A204.1 (cell line): ENCODE results near the gene HDHD2.
"Not testable (repeated sequence)": the region's sequence is repeated elsewhere in the genome, so short reads cannot be mapped to it uniquely, and the experiment has no call there.

Experiments
- FAIRE-seq: peaks from 2 replicates; lab custom pipeline; 2012; peaks lifted over from hg19 to GRCh38; lab: Jason Lieb, UNC

The HDHD2 gene, protein sequence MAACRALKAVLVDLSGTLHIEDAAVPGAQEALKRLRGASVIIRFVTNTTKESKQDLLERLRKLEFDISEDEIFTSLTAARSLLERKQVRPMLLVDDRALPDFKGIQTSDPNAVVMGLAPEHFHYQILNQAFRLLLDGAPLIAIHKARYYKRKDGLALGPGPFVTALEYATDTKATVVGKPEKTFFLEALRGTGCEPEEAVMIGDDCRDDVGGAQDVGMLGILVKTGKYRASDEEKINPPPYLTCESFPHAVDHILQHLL

DNA sequence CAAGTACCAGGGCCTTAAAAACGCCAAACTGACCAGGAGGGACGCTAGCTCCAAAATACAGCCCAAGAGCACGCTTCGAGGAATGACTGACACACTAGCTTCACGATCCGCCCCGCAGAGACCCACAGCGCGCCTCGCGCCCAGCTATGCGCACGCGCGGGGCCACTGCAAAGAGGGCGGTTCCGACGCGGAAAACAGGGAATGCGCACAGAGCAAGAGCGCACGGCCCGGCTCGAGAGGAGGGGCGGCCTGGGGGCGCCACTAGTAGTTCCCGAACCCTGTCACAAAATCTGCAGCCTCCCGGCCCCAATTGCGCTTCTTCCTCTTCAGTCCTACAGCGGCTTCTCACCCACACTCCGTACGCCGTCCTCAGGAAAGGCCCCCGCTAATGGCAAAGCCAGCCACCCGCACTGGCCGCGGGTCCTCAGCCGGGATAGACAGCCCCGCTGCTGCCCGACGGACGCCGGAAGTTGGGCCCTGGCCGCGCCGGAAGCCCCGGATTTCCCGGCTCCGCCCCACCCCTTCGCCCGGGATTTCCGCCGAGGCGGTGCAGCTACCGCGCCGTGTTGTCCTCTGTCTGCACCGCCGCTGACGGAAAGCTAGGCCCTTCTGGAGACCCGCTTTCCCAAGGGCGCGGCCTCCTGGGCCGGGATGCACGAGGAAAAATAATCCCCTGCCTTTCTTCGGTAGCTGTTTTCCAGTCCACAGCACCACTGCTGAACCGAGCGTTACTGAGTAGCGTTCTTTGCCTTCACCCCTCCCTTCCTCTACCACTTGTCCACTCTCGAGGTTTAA is at the start of gene HDHD2:
Gene HDHD2 (minus strand): TSS at position 472 of the 795 bp plus-strand sequence. CDS start 14,061 bp downstream, outside the sequence.
- no peak for FAIRE-seq

DNA sequence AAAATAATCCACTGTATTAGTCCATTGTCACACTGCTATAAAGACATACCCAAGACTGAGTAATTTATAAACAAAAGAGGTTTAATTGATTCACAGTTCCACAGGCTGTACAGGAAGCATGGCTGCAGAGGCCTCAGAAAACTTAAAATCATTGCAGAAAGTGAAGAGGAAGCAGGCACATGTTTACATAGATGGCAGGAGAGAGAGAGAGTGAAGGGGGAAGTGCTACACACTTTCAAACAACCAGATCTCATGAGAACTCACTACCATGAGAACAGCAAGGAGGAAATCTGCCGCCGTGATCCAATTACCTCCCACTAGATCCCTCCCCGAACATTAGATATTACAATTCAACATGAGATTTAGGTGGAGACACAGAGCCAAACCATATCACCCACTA is 45.7 kb upstream of the HDHD2 start:
- FAIRE-seq = not testable (repeated sequence)

DNA sequence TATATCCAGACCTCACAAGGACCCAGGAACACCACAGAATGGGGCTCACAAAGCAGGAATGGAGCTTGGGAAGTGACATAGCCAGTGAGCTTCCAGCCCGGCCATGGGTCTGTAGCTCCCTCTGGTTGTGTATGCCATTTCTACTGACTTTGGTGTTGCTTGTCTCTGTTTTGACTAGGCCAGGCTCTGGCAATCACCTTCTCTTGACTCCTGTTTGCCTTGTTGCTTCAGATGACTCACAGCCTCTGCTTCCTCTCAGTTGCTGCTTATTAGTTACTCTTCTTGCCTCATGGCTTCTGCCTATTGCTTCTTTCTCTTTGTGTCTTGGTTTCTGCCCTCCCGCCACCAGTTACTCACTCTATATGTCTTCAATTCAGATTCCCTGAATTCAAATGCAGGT is 41.7 kb upstream of the HDHD2 start:
- no peak for FAIRE-seq

DNA sequence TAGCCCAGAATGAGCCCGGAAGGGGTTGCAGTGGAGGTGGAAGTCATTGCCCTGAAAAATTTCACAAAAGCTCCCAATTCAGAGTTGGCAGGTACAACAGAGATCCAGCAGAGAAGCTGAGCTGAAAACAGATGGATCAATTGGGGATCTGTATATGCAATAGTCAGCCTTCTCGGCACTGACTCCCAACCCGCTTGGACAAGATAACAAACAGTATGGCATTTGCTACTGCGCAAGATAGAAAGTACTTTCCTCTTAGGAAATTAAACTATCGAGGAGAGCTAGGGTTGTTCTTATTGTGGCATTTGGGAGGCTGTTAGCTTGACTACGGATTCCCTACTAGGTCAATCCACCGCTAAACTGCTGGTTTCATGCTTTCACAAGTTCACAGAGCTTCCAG is 37.4 kb upstream of the HDHD2 start:
- no peak for FAIRE-seq

DNA sequence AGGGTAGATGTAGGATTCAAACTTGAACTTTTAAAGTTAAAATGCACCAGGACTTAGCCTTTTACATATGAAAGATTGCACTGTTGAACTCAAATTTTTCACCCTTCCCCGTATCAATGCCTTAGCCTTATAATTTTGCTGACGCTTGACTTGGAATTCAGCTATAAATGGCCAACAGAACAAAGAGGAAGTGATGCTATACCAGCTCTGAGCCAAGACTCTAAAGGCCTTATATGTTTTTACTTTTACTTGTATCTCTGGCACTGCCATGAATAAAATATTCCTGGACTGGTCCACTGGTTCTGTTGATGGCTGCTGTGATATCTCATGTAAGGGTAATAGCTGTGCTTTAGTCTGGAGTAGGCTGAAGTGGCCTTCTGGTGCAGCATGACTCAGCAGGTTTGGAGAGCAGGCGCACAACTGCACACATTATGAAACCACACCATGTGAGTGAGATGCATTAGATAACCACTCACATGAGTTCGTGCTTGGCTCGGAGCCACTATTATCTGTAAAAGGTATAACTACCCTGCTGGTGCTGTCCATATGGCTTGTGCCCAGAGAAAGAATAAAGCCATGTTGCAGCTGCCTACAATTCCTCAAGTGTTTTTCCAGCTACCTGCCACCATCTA is 34.2 kb upstream of the HDHD2 start:
- no peak for FAIRE-seq

DNA sequence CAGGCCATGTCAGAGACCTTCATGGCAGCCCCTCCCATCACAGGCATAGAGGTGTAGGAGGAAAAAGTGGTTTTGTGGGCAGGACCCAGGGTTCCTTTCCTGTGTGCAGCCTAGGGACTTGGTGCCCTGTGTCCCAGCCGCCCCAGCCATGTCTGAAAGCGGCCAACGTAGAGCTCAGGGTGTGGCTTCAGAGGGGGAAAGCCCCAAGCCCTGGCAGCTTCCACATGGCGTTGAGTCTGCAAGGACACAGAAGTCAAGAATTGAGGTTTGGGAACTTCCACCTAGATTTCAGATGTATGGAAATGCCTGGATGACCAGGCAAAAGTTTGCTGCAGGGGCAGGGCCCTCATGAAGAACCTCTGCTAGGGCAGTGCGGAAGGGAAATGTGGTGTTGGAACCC is 31.9 kb upstream of the HDHD2 start:
- FAIRE-seq = not testable (repeated sequence)

DNA sequence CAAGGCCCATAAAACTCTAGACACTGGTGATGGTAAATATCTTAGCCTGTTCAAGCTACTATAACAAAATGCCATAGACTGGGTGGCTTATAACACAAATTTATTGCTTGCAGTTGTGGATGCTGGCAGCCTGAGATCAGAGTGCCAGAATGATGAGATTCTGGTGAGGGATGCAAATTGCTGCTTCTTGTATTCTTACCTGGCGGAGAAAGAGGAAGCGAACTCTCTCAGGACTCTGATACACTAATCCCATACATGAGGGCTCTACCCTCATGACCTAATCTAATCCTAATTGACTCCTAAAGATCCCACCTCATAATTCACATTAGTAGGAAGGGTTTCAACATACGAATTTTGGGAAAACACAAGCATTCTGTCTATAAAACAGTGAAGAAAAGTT is 30.5 kb upstream of the HDHD2 start:
- no peak for FAIRE-seq

DNA sequence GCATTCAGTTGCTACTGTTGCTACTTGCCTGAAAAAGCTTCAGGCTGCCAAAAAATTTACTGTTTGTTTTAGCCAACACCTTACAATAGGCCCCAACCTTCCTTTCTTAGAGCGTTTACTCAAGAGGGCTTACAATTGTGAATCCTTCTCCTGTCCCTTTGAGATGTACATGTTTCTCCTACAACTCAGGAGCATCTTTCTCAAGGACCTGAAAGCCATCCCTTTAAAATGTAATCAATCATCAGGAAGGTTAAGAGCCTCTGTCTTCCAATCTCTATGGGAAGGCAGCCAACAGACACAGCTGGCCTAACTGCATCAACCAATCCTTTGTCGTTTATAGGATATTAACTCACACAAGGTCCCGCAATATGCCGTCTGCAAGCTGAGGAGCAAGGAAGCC is 29.2 kb upstream of the HDHD2 start:
- FAIRE-seq = no peak

DNA sequence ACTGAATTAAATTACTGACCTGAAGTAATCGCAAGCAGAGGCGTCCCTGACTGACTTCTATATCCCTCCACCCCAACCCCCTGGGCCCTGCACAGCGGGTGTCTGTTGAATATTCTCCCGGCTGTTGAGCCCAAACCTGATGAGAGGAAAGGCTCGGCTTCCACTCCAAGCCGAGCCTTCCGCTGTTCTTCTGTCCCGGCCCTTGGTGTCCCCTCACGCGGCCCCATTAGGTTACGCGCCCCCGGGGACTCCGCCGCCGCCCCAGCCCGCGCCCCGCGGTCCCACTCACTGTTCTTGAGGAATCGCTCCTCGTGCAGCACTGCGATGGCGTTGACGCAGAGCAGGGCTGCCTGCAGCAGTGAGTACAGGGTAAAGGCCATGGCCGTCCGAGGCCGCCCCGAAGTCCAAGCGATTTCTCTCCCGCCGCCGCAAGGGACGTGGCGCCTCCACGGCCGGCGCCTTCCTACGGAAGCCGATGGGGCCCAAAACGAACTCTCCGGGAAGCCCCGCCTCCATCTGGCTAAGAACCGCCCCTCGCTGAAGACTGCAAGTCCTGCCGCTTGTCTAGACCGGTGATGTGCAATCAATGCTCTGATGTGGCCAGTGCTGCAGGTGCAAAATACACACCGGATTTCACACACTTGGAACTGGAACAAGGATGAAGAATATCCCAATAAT is 25.7 kb upstream of the HDHD2 start, which contains the start of gene IER3IP1:
Gene IER3IP1 (minus strand): TSS at position 467 of the 678 bp plus-strand sequence. CDS start 87 bp downstream, at position 380.
- peak; percentile 62 for FAIRE-seq

DNA sequence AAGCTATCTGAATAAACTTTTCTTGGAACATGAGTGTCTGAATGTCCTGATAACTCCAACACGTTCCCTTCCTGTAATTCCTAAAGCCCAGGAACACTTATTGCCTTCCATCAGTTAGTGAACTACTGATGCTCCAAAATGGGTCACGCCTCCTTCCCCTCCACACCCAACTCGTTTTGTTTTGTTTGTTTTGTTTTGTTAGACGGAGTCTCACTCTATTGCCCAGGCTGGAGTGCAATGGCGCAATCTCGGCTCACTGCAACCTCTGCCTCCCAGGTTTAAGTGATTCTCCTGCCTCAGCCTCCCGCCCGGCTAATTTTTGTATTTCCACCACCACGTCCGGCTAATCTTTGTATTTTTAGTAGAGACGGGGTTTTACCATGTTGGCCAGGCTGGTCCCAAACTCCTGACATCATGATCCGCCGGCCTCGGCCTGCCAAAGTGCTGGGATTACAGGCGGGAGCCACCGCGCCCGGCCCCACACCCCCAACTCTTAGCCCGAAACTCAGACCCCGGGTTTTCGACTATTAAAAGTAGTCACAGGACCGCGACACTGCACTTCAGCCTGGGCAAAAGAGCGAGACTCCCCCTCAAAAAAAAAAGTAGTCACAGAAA is 25.1 kb upstream of the HDHD2 start:
- no peak for FAIRE-seq

DNA sequence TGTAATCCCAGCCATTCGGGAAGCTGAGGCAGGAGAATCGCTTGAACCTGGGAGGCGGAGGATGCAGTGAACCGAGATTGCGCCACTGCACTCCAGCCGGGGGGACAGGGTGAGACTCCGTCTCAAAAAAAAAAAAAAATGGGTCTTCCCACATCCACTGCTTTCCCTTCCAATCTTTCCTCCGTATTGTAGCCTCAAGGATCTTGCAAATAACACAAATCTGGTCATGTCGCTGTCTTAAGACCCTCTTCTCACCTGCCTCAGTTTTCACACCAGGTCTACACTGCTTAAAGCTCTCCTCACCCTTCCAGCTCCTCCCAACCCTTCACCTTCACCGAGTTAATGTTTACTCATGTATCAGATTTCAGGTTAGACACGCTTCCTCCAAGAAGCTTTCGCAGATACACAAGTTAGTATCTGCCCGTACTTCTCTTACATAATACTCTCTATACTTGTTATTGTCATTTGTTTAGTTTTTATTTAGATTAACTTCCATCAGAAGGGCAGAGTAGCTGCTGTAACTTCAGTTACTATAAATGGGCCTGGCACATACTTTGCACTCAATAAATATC is 24.3 kb upstream of the HDHD2 start:
- no peak for FAIRE-seq

DNA sequence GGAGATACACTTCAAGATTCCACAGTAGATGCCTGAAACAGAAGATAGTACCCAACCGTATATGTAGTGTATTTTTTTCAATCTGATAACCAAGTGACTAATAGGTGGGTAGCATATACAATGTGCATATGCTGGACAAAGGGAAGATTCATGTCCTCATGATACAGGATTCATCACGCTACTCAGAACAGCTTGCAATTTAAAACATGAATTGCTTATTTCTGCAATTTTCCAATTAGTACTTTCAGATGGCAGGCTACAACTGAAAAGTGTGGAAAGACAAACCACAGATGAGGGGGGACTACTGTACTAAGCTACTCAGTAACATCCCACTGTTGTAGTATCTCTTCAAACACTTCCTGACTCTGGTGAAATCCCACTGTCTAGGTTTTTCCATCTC is 22.2 kb upstream of the HDHD2 start:
- no peak for FAIRE-seq

DNA sequence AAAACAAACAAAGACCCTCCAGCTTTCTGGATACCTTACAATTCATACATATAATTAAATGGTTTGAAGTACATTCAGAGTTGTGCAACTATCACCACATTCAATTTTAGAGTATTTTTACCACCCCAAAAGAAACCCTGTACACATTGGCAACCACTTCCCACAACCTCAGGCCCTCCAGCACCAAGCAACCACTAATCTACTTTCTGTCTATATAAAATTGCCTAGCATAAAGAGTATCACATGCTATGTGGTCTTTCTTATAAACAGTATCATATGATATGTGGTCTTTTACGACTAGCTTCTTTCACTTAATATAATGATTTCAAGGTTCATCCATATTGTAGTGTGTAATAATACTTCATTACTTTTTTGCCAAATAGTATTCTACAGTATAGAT is 18.6 kb upstream of the HDHD2 start:
- no peak for FAIRE-seq

DNA sequence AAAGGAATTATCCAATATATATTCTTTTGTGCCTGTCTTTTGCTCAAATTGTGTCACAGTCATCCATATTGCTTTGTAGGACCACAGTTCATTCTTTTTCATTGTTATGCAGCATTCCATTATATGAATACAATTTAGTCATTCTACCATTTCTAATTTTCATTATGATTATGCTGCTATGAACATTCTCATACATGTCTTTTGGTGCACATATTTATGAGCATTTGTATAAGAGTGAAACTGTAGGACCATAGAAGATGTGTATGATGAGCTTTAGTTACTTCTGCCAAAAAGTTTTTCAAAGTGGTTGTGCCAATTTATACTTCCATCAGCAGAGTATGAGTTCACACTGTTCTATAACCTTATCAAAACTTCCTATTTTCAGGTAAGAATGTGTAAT is 18.2 kb upstream of the HDHD2 start:
- FAIRE-seq = no peak

DNA sequence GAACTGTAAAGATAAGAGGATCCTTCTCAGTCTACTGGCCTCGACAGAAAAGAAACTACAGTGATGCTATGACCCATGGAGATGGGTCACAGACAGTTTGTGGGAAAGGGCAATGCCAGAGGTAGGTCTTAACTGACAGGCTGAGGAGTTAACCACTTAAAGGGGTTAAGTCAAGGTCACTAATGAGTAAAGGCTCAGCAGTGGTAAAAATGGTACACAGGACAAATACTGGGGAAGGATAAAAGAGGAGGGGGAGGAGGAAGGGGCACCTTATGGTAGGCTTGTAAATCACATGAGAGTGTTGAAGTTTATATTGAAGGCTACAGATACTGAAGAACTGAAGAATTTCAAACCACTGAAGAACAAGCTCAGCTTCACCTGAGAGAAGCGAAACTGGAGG is 16.0 kb upstream of the HDHD2 start:
- no peak for FAIRE-seq

DNA sequence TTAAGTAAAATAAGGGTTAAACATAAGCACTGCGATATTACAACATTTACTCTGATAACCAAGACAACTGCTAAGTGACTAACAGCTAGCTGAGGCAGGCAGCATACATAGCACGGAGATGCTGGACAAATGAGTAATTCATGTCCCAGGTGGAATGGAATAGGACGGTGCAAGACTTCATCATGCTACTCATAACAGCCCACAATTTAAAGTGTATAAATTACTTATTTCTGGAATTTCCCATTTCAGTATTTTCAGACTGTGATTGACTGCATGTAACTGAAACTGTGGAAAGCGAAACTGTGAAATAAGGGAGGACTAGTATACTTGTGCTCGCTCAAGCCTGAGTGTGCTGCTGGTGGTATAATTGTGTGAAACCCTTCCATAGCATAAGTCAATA is 12.9 kb upstream of the HDHD2 start:
- no peak for FAIRE-seq

DNA sequence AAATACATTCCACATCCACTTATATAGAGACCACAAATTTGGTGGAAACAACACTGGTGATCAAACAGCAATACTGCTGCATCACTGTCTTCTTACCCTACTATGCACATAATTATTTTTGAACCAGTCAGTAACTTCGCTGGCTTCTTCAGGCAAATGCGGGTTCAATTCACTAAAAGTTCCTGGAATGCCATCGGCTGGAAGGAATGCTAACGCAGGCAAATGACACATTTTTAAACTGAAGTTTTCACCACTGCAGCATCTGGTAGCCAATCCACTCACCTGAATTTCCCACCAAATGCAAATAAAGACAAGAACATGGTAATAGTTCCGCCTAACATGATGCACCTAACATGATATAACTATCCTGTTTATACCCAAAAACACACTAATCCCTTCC is 10.0 kb upstream of the HDHD2 start:
- no peak for FAIRE-seq

DNA sequence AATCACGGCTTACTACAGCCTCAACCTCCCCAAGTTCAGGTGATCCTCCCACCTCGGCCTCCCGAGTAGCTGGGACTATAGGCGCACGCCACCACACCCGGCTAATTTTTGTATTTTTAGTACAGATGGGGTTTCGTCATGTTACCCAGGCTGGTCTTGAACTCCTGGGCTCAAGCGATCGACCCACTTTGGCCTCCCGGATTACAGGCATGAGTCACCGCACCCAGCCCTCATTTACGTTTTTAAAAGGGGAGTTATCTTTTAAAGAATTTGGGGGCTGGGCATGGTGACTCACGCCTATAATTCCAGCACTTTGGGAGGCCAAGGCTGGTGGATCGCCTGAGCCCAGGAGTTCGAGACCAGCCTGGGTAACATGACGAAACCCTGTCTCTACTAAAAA is 8.1 kb upstream of the HDHD2 start:
- not testable (repeated sequence) for FAIRE-seq

DNA sequence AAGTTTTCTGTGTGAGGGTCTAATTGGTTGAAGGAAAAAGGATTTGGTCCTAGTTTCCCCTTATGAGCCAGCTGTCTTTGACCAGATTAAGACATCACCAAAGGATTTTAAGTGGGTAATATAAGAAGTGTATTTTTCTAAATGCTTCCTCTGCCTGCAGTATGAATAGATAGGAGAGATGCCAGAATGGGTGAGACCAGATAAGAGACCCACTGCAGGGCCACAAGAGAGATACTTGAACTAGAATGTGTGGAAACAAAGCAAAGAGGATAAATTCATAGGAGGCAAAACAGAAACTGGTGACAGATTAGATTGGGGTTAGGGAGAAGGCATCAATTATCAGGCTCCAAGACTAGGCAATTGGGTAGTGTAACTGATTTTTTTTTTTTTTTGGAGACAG is 1.1 kb upstream of the HDHD2 start:
- FAIRE-seq = no peak

DNA sequence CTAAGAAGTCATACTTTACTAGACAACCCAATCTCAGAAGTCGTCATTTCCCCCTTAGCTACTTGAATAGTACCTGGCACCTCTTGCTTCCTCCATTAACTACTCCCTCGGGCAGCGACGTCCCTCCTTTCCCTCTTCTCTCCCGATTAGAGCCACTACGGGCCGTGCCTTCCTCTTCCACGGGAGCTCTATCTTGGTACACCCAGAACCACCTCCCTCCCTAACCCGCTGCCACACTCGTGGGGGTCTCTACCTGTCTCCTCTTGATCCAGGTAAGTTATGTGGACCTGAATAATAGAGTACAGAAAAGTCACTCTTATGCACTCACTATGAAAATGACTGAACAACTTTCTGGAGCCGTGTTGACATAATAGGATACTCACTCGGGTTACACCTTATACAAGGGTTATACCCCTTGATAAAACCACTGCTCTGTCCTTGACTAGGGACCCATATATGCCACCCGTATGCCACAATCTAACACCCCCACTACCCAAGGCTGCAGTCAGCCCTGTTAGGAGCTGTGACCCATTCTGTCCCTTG is 595 bp upstream of the HDHD2 start:
- no peak for FAIRE-seq

DNA sequence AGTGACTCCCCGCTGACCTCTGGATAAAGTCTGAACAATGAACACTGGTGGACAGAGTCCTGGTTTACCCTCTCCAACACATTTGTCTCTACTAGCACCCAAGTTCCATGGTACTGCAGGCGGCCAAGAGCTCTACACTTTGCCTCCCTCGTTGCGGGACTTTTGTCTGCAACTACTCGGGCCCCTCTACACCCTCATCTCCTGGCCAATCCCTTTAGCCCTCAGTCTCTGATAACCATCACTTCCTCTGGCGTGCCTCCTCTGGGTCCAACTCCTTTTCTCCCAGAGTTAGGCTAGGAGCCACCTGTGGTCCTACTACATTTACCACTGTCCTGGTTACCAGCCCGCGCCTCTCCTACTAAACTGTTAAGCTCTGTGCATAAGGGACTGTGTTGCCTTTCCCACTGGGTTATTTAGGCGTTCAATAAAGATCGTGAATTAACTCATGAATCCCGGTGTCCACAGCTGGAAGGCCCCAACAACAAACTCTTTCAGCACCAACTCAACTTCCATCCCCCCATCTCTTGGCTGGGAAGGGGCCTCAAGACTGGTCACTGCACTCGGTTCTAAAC is 757 bp downstream of the HDHD2 start:
- FAIRE-seq = no peak
